OCI-LY1 (cell line): Measurements from ENCODE around the gene DUS3L.

Source experiments
- EZH2 ChIP-seq: fragments of 200-600 bp; sonication (generic), shearing (Covaris generic); IDR thresholded peaks from 2 replicates; pipeline ENCODE4 v1.8.0; 2017; ENCODE audit warnings: borderline replicate concordance, mixed run types, mild to moderate bottlenecking, antibody characterized with exemption, low read length, moderate library complexity, mixed read lengths
- TF ChIP-seq, protein P1 (sequence below): fragments of 200-600 bp; sonication (generic), shearing (Covaris generic); IDR thresholded peaks from 2 replicates; pipeline ENCODE4 v1.5.1; 2017; ENCODE audit warnings: mild to moderate bottlenecking, antibody characterized with exemption, low read length, moderate library complexity, mixed read lengths

DNA sequence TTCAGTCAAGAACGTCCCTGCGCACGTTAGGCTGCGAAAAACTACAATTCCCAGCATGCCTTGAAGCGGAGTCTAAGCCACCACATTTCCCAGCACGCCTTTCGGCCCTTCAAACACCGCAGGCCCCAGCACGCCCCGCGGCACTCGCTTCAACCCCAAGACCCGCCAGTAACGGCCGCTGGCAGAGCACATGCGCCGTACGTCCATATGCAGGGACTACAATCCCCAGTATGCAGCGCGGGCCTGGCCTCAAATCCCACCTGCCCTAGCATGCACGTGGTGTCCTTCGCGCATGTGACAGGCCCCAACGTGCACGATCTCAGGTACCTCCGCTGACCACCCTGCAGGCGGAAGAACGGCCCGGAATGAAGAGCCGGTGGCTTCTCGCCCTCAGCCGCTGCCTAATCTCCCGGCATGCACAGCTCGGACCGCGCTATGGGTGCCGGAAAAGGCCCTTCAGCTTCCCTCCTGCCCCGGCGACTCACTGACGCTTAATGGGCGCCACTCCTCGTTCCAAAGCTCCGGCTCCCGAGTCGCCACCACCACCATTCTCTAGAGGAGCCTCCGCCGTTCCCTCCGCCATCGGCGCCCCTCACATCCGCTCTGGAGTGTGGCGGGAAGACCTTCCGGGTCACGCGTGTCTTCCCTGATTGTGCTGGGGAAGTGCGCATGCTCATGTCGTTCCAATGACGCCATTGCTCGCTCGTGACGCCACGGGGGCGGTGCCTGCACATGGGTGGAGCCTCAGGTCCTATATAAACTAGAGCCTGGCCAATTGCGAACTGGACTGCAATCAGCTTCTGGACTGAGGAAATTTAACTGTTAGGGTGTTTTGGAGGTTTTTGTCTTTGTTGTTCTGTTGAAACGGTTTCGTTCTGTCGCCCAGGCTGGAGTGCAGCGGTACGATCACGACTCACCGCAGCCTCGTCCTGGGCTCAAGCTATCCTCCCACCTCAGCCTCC, at the start of gene DUS3L:
- TF ChIP-seq, protein P1, sequence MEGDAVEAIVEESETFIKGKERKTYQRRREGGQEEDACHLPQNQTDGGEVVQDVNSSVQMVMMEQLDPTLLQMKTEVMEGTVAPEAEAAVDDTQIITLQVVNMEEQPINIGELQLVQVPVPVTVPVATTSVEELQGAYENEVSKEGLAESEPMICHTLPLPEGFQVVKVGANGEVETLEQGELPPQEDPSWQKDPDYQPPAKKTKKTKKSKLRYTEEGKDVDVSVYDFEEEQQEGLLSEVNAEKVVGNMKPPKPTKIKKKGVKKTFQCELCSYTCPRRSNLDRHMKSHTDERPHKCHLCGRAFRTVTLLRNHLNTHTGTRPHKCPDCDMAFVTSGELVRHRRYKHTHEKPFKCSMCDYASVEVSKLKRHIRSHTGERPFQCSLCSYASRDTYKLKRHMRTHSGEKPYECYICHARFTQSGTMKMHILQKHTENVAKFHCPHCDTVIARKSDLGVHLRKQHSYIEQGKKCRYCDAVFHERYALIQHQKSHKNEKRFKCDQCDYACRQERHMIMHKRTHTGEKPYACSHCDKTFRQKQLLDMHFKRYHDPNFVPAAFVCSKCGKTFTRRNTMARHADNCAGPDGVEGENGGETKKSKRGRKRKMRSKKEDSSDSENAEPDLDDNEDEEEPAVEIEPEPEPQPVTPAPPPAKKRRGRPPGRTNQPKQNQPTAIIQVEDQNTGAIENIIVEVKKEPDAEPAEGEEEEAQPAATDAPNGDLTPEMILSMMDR: no peak
- no peak for TF ChIP-seq EZH2
